GM19468 (cell line): ENCODE measurements around the gene ERMN.
"Not testable (repeated sequence)": the region's sequence is repeated elsewhere in the genome, so short reads cannot be mapped to it uniquely, and the experiment has no call there.

Experiments
- ATAC-seq: cut with Tn5 transposase; IDR thresholded peaks from one replicate; pipeline ENCODE4 v1.9.1; 2021; ENCODE audit warnings: mild to moderate bottlenecking, moderate library complexity, moderate number of reproducible peaks; ENCODE audit not compliant: unreplicated experiment; ENCODE audit errors: extremely low read depth

Gene ERMN

DNA sequence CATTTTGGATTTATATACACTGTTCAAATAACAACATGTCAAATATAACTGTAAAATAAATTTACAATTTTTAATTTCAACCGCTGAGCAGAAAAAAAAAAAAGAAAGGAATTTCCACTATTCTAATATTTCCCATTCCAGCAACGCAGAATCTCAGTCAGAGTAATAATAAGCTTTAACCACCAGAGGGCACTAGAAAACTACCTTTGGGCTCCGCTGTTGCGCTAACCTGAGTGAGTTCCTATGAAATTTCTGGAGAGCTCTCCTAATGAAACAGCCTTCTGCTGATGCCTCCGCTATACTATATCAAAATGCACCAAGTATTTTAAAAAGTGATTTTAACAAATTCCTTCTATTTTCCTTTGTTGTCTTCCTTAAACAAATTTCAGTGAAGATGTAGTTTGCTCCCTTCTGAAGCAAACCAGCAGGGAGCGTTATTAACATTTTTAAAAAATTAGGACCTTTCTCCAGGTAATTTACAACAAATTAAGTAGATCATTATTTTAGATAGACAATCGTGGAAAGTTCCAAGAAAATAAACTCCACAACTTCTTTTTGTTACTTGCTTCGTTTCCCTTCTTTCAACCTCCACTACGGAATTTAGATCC, 23.0 kb downstream of the ERMN start:
- peak; percentile 61 for ATAC-seq

DNA sequence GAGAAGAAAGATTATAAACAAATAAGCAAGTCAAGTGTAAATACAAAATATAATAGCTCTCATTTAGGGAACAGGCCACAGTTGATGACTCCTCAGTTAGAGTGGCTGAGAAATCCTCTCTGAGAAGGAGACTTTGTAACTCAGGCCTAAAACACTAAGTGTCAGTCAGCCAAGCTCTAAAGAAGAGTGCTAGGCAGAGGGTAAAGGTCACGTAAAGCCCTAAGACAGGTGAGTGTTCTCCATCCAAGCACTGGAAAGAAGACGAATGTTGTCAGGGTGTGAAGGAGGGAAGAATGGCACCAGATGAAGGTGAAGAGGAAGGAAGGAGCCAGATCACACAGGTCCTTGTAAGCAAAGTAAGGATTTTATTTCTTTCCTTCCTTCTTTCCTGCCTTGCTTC, 24.3 kb downstream of the ERMN start:
- ATAC-seq: no peak

DNA sequence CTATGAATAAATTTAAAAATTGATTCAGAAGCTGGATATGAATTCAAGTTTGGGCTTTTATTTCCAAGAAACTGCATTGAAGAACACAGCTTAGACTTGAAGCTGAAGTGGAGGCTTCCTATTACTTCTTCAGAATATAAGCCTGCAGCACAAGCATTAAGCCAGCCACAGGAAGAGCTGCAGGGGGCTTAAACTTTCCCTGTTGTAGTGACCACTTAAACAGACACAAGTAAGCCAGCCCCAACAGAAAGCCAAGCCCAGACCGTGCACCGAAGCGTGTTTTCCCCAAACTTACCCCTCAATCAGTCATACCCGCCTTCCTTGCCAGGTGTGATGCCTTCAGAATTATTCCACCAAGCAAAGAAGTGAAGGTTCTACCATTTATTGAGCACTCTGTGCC, 28.7 kb downstream of the ERMN start:
- ATAC-seq: no peak

DNA sequence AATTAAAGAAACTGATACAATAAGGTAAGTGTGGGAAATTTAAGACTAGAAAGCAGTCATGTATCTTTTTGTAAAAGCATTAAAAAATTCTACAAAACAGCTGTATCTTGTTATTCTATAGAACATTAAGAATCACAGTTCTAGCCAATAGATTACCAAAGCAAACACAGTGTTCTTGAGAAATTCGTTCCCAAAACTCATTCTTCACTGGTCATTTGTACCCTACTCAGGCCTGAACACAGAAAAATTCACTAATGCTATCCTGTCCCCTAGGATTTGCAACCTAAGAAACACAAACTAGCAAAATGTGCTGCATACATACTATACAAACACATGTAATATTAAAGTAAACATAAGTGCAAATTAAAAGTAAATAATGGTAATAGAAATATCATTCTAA, 29.1 kb downstream of the ERMN start:
- no peak for ATAC-seq

DNA sequence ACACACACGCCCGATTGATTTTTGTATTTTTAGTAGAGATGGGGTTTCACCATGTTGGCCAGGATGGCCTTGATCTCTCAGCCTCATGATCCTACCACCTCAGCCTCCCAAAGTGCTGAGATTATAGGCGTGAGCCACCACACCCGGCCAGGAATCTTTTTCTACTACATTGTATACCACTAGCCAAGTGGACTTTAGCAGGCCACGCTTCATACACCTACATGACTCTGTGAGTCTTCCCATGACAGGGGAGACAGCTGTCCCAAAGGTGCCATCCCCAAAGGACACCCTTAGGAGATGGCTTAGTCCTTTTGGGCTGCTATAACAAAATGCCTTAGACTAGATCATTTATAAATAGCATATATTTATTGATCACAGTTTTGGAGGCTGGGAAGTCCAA, 32.8 kb downstream of the ERMN start:
- ATAC-seq: no peak

DNA sequence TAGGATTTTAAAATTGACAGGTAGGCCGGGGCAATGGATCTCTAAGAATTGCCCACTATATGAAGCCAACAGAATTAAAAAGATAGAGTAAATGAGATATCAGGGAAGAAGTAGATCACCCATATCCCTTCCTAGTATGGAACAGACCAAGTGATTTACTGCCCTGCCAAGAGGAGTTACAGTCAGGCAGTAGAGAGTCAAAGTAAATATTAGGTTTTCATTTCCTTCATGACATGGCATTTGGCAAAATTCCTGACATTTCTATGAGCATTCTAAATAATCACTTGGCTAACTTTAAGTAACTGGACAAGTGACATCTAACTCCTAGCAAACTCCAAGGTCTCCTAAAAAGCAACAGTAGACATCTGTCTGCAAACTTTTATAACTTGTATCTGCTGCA, 34.6 kb downstream of the ERMN start:
- no peak for ATAC-seq

DNA sequence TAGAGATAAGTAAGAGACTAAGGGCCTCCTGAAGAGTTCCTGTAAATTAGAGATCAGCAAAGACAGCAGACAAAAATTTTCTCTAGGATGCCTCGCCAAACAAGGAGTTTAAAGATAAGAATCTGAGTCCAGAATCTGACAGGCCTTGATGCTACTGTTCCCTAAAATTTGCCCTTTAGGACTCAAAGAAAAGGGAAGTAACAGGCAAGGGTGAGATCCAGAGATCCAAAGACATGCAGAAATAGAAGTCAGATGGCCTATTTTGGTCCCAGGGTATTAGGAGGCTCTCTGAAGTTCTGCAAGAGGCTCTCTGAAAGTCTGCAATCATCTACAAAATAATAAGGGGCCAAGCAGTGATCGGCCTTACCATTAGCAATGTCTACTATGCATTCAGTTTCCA, 35.1 kb downstream of the ERMN start:
- no peak for ATAC-seq

DNA sequence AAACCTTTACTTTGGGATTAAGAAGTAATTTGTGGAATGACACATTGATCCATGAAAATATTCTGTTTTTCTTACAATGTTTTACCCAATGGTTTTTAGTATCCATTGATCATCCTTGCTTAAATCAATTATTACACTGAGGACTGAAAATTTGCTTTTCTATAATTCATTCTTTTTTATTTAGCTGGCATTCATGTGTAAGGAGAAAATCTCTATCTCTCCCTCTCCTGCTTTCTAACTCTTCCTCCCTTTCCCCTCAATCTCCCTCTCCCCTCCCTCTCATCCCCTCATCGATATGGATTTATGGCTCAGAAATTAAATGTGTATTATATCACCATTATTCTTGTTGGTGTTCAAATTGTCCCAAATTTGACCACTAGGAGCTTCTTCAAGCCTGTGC, 38.5 kb downstream of the ERMN start:
- ATAC-seq: no peak

DNA sequence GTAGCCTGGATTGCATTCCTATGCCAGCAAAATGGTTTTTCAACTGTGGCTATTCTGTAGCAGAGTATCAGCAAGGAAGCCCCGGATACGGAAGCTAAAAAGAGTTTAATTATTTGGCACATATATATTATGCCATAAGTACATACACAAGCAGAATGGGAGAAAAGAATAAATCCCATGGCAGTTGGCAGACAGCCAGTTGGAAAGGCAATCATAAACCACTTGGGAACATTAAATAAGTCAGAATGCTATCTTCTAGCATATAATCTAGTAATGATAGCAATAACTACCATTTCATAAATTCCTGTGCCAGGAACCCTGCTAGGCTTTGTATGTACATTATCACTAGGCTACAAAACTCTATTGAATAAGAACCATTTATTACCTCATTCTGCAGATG, 42.2 kb downstream of the ERMN start:
- ATAC-seq: no peak

DNA sequence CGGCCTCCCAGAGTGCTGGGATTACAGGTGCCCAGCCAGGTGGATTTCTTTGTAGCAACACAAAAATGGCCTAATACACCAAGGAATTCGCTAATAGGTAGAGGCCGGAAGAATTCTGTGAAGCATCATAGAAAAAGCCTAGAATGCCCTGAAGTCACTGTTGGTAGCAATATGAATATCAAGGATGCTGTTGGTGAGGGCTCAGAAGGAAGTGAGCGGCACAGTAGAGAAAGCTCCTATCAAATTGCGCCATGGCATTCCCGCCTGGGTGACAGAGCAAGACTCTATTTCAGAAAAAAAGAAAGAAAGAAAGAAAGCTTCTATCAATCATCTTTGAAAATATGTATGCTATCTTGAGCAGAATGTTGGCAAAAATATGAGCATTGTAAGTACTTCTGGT, 44.3 kb downstream of the ERMN start:
- ATAC-seq: no peak

DNA sequence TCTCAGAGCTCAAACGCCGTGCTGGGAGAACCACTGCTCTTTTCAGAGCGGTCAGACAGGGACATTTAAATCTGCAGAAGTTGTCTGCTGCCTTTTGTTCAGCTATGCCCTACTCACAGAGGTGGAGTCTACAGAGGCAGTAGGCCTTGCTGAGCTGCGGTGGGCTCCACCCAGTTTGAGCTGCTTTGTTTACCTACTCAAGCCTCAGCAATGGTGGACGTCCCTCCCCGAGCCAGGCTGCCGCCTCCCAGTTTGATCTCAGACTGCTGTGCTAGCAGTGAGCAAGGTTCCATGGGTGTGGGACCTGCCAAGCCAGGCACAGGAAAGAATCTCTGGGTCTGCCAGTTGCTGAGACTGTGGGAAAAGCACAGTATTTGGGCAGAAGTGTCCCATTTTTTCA, 46.3 kb downstream of the ERMN start:
- ATAC-seq: not testable (repeated sequence)

DNA sequence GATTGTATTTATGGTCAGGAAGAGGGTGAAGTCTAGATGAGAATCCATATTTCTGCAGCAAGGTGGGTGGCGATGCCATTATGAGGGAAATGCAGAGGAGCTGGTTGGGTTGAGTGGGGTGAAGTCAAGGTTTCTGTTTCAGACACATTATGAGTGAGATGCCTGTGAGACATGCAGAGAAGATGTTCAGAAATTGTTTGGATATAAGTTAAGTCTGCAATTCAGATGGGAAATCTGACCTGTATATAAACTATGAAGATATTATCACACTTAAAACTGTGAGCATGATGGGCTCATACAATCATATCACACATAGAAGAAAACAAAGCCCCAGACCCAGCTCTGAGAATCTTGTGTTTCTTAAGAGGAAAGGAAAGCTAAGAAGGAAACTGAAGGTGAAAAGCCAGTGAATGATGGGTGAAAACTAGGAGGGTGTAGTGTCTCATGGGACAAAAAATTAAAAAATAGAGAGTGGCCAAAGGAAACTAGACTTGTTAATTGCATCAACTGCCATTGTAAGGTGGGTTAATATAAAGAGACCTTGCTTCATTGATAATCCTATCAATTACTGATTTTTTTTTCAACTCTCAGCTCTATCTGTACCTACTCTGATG, 53.9 kb downstream of the ERMN start:
- ATAC-seq: no peak

DNA sequence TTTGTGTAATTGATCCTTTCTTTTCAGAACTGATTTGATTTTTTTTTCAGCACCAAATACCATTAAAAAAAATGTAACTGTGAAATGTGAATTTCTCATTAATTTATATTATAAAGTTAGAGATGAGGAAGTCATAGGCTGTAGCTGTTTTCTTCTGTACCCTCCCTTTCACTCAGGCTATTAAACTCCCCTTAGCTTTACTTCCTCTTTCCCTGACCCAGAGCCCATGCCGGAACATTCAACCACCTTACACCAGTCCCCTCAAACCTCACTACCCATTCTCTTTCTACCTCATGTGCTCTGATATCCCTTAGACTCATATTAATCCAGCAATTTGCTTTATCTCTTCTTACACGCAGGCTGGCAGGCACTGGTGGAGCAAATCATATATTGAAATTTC, 55.7 kb downstream of the ERMN start:
- ATAC-seq: no peak

DNA sequence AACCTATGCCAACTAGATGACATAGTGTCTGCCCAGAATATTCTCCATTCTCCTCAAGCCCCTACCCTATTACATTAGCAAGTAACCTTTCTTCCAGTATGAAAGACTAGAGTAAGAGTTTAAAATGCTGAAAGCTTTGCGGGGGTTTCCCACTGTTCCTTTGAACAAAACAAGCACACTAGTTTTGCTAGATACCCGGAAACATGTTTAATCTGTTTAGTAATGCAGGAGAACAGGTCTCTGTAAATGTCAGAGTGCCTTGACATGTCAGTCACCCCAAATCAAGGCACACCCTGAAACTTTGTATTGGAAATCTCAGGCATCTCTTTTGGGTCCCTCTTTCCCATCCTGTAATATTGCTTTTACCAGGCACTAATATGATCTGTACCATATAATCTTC, 56.6 kb downstream of the ERMN start:
- ATAC-seq: no peak
